NK-92 treated with Interleukin-12 subunit alpha and Interleukin-12 subunit beta, amount 100 ng/mL, for 24 hours (cell line): Measurements from ENCODE around the gene UBE3D.
A peak's percentile ranks its signal among the peaks of the same experiment; 100 is the strongest.

ENCODE experiments used
- DNase-seq: peaks from one replicate; lab custom pipeline; 2025; lab: John Stamatoyannopoulos, UW

The UBE3D gene

DNA sequence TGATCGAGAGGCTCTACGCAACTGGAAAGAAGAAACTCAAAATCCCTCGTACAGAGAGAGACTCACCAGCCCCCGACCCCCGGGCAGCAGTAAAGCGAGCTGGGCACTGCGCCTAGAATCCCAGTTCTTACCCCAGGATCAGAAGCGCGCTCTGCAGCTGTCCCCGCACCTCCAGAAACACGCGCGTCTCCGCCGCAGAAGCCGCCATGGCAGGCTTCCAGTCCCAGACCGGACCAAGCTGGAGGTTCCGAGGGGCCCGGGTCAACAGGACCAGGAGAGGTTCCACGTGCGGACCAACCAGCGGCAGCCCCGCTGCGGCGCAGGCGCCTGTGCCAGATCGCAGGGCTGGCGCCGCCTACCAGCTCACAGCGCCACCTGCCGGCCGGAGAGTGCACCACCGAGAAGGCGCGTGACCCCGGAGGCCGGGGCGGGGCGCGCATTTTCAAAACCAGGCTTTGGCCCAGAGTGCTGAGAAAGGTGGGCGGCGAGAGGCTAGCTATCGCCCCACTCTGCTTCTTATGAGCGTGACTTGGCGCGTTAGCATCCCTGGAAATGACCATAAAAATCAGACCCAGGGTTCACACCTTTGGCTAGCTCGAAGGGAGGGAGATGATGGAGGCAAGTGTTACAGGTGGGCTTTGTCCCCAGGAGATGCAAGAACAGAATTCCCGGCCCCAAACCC, at the start of gene UBE3D:
TSS of gene UBE3D (minus strand) at position 331 of the 682 bp plus-strand sequence. CDS start at position 208, 123 bp downstream.
- DNase-seq: peak; percentile 86

DNA sequence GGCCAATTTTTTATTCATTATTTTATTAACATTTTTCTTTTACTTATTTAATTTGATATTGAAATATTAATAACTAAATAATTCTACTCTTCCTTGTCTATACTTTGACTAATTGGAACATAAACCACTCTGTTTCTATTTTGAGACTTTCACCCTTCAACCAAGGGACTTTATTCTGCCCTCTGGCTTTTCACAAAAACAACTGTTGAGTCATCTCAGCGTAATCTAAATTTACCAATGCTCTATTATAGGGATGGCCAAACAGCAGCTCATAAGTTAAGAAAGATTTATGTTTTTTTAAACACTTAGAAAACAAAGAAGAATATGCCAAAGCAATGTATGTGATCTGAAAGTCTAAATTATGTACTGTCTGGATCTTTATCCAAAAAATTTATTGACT, 48.5 kb upstream of the UBE3D start:
- DNase-seq: no peak

DNA sequence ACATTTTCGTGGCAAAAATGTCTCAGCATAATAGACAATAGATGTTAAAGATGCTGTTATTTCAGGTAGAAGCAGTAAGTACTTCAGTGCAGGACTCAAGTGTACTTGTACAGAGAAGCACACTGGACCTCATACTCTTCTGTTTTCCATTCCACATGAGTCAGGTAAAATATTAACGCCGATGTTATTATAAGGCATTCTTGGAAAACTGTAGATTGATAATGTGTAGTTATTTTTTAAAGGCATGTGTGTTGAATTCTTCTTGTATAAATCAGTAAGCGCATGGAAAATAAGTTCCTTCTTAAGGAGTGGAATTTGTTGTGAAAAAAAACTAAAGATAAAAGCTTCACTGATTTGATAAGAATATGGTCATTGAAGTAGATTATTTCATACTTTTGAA, 47.6 kb upstream of the UBE3D start:
- DNase-seq: no peak

- no peak for DNase-seq
Measured at GRCh38 chr6:83108378-83108777, 42.7 kb upstream of the UBE3D start.

- no peak for DNase-seq
Measured at GRCh38 chr6:83098589-83098988, 32.9 kb upstream of the UBE3D start.

GRCh38 chr6:83097675-83098074, 32.0 kb upstream of the UBE3D start:
- DNase-seq: no peak

- DNase-seq: no peak
Measured at GRCh38 chr6:83097204-83097603, 31.6 kb upstream of the UBE3D start.

DNA sequence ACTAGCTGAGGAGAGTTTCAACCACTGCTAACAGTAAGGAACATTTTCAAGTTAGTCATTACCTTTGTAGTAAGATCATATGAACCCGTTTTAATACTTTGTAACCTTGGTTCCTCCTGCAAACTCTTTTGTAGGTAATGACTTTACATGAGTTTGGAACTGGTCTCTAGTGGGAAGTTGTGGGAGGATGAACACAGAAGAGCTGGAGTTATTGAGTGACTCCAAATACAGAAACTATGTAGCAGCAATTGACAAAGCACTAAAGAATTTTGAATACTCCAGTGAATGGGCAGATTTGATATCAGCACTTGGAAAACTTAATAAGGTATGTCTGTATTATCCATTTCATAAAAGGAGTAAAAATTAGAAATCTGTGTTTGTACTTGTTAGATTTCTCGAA, 31.1 kb upstream of the UBE3D start:
- no peak for DNase-seq

DNA sequence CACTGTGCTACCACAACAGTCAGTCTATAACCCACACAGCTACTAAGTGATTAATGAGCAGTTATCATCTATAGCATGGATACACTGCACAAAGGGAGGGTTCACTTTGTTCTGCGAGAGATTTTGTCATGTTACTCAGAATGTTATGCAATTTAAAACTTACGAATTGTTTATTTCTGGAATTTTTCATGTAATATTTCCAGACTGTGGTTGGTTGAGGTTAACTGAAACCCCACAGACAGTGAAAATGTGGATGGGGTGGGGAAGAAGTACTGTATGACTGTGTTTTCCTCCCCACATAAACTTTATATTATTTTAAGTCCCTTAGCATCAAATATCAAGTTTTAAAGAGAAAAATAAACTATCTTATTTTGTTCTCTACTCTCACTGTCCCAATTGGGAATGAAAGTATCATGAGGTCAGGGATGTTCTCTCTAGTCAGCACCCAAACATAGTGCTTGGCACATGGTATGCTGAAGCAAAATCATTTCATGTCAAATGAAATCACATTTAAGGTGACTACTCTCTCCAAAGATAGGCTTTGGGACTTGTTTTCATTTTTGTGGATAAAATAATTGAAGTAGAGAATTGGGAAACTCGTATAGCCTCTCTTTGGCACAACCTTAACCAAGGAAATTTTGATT, 27.2 kb upstream of the UBE3D start:
- DNase-seq: no peak

DNA sequence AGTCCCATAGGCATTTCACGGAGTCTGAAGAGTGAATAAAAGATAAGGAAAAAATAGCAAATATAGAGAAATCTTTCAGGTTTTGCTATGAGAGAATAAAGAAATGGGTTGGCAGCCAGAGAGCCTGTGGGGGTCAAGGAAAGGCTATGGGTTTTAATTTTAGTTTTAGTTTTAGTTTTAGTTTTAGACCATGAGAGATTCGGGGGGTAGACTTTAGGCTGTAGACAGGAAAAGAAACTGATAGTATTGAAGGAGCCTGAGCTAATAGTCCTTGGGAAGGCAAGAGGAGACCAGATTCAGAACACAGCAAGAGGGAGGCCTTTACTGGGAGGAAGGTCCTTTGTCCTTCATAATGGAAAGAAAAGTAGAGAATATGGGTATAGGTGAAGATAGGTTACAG, 21.1 kb upstream of the UBE3D start:
- DNase-seq: no peak

DNA sequence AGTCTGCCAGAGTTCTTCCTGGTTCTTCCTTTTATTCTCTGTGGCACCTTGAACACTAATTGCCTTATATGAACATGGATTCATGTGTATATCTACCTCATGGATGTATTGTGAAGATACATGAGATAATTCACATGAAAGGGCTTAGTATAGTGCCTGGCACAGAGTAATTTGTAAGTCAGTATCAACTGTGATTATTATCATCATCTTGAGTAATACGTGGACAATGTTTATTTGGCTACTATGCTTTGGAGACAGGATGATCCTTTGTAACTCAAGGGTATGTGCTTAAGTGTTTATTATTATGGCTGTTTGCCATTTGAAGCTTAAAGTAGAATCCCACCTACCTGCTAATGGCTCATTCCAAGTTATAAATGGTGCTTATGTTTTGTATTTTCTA, 17.8 kb upstream of the UBE3D start:
- no peak for DNase-seq

DNA sequence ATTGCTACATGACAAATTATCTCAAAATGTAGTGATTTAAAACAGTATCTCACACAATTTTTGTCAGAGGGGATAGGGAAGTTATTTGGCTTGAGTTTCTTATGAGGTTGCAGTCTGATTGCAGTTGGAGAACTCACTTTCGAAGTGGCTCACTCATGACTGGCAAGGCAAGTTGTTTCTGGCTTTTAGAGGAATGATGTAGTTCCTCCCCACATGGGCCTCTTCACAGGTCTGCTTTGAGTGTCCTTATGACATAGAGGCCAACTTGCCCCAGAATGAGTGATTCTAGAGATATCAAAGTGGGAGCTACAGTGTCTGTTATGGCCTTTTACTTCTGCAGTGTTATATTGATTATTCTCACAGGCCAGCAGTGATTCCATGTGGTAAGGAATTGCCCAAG, 8.0 kb upstream of the UBE3D start:
- no peak for DNase-seq

- DNase-seq: no peak
Measured at GRCh38 chr6:83072726-83073125, 7.1 kb upstream of the UBE3D start.

DNA sequence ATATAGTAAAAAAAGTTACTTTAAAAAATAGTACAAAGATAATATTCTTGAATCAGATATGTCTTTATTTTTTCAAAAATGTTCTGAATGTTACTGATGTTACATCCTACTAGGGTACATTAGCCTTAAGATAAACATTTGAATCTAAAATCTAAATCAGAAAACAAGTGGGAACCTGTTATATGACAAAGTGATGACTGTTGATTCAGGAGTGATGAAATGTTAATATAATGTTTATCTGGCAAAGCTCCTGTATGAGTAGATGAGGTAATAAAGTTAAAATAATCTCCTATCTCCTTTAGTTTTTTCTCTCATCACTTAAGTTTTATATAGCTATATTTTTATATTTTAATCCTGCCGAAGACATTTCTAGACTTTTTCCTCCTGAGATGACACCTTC, 6.1 kb upstream of the UBE3D start:
- DNase-seq: no peak

DNA sequence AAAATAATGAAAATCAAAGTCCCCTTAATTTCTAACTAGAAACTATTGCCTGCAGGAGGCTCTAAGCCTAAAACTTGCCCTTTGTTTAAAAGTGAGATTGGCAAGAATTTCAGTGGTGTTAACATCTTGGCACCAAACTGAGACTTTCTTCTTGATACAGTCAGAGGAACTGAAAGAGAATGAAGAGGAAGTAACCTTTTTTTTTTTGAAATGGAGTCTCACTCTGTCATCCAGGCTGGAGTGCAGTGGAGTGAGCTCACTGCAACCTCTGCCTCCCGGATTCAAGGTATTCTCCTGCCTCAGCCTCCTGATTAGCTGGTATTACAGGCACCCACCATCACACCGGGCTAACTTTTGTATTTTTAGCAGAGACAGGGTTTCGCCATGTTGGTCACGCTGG, 5.4 kb upstream of the UBE3D start:
- no peak for DNase-seq

GRCh38 chr6:83069633-83070032, 4.0 kb upstream of the UBE3D start:
- no peak for DNase-seq

DNA sequence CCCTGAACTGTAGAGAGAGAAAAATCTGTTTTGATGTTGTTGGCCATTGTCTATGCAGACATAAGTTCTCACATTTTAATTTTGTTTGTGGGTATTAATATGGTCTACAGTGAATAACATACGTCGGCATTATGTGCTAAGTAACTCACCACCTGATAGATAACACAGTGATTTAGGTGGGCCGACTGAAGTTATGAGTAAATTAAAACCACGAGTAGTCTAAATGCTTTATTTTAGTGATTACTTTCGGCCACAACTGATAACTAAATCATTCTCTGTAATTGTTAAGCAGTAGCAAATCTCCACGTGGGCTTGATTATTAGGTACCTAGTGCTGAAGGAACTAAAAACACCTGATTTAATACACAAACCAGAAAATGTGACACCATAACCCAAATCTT, 3.0 kb upstream of the UBE3D start:
- no peak for DNase-seq

DNA sequence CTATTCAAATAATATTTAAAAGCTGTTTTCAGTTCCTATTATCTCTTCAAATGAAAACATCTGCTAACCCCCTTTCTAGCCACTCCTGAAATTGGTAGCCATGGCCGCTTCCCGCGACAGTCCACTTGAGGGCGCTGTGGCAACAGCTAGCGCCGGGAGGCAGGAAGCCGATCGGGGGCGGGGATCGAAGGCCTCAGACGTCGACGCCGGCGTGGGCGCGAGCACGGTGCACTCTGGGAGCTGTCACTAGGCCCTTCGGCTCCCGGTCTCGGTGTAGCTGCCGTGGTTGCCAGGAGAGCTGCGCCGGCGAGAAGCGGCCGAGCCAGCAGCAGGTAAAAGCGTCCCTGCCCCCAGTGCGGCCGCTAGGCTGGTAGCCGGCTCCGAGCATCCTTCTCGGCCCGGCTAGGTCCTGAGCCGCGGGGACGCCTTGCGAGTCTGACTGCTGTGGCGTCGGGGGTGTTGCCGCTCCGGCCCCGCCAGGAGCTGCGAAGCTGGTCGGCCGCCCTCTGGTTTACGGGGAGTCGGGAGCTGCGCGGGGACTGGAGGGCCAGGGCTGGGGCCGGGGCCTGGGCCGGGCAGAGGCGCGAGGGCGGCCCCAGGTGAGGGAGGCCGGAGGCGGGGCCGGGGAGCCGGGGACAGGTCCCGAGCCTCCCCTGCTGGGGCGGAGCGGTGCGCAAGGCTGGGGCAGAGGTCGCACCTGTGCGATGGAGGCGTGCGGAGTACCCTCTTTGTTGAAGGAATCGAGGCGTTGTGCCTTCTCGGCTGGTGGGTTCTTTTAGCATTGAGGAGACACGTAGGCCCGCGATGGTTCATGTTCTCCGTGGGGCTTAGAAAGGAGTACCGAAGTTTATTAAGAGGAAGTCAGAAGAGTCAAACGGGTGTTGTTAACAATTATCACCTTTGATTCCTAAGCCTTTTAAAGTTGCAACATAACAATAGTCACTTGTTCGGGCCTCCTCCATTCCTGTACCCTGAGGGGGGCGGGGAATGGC, 2.1 kb upstream of the UBE3D start, which contains the start of gene DOP1A:
TSS of gene DOP1A (plus strand) at position 224 of the 992 bp plus-strand sequence. CDS start 29,307 bp downstream, outside the sequence.
- DNase-seq: peak; percentile 94

DNA sequence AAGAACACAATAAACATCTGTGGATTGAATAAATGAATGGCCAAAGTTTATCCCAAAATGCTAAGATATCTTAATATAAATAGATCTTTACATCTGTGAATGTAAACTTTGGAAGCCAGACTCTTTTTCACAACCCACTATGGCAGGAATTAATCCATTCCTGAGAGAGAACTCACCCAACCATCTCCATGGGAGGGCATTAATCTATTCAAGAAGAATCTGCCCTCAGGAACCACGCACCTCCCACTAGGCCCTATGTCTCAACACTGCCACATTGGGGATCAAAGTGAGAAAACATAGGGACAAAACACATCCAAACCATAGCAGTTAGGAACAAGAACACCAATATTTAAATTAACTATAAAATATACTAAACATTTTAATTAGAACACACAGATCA, 3.4 kb downstream of the UBE3D start:
- no peak for DNase-seq

- no peak for DNase-seq
Measured at GRCh38 chr6:83061190-83061589, 4.5 kb downstream of the UBE3D start.

DNA sequence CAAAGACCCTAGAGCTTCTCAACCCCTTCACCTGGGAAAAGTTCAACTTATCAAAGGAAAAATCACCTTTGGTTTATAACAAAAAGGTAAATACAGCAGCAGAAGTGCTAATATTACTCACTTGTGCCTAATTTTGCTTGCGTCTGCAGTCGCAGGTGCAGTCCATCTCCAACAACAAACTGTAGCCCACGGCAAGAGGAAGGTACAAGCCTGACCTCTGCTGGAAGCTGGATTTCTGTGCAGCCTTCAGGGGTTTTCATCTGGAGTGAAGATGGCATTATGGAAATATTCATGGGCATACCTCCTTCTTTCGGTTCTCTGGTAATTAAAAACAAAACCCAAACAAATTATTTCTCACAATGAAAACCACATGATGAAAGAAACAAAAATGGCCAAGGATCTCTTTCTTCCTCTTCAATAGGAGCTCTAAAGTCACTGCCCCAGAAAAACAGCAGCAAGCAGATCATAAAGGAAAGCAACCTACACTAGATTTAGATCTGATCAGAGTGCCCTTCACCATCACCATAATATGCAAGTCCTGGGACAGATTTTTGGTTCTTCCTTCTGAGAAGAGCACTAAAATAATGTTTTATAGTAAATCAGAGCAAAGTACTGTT, 7.8 kb downstream of the UBE3D start:
- DNase-seq: no peak

- DNase-seq: no peak
Measured at GRCh38 chr6:83055366-83055964, 10.2 kb downstream of the UBE3D start.
